ENCODE results near the gene LEFTY1.

The LEFTY1 gene

DNA sequence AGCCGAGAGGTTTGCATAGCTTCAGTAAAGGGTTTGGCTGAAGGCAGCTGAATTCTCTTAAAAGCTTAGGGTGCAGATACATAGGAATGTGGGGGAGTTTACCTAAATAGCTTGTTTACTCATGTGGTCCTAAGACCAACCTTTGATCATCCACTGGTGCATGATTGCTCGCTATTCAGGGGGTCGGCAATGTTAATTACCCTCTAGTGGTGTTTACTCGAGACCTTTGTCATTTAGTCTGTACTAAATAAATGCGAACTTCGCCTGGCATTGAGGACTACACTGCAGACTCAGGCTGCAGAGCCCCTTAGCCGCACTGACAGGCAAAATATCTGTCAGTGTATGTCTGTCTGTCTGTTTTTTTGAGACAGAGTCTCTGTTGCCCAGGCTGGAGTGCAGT lies 38.6 kb downstream of the LEFTY1 start:
- no peak overlapping the region for H3K4me2 ChIP-seq (ENCODE audit: low read length)
- no peaks in the 10 kb centered on the region for H3K27me3 ChIP-seq (ENCODE audit: control insufficient read depth, low read length)
- H3K36me3 ChIP-seq (ENCODE audit: control insufficient read depth, low read length): no peaks in the 10 kb centered on the region
- TF ChIP-seq EZH2phosphoT487 (IDR thresholded peaks at IDR 0.05; ENCODE audit: borderline replicate concordance, low read length): no peak
- TF ChIP-seq, protein P1, sequence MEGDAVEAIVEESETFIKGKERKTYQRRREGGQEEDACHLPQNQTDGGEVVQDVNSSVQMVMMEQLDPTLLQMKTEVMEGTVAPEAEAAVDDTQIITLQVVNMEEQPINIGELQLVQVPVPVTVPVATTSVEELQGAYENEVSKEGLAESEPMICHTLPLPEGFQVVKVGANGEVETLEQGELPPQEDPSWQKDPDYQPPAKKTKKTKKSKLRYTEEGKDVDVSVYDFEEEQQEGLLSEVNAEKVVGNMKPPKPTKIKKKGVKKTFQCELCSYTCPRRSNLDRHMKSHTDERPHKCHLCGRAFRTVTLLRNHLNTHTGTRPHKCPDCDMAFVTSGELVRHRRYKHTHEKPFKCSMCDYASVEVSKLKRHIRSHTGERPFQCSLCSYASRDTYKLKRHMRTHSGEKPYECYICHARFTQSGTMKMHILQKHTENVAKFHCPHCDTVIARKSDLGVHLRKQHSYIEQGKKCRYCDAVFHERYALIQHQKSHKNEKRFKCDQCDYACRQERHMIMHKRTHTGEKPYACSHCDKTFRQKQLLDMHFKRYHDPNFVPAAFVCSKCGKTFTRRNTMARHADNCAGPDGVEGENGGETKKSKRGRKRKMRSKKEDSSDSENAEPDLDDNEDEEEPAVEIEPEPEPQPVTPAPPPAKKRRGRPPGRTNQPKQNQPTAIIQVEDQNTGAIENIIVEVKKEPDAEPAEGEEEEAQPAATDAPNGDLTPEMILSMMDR (IDR thresholded peaks at IDR 0.05; ENCODE audit: low read depth, low read length, poor library complexity, severe bottlenecking): no peak
- H3K9me2 ChIP-seq (replicated peaks; ENCODE audit: control insufficient read depth, low read length): no peaks in the 10 kb centered on the region
- no peaks in the 10 kb centered on the region for H3K79me2 ChIP-seq (ENCODE audit: control insufficient read depth, low read length)
- no peaks in the 10 kb centered on the region for H3K9me3 ChIP-seq (ENCODE audit: control insufficient read depth, insufficient read depth, low read length)
- peaks cover 15% of the 10 kb centered on the region for H3K4me1 ChIP-seq (ENCODE audit: control insufficient read depth, low read length)
- 0 out of 2 replicates have a peak, but pooled peaks cover 4% of the 10 kb centered on the region for H3F3A ChIP-seq (ENCODE audit: control insufficient read depth, insufficient read depth)
- no peaks in the 10 kb centered on the region for H4K20me1 ChIP-seq (ENCODE audit: control insufficient read depth, insufficient read depth, low read depth, low read length)
- no peak overlapping the region for H3K27ac ChIP-seq (ENCODE audit: low read depth, low read length)
- no peak overlapping the region for H3K4me3 ChIP-seq (ENCODE audit: low read length)

DNA sequence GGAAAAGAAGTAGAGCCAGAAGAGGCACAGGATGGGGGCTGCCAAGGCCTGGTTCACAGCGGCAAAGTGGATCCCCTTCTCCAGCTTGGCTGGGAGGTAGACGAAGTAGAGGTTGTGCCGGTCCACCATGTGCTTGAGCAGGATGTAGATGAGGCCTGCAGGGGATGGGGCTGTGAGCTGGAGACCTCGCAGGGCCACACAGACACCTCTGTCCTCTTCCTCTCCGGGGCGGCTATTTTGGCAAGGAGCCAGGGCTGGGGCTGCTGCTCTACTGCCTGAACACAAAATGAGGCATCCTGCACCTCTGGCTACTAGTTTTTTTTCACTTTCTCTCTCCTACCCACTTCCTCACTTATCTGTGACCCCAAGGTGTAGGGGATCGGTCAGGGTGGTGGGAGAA lies 39.0 kb downstream of the LEFTY1 start:
- H3K27ac ChIP-seq (ENCODE audit: low read depth, low read length): no peak overlapping the region
- no peak for TF ChIP-seq EZH2phosphoT487 (IDR thresholded peaks at IDR 0.05; ENCODE audit: borderline replicate concordance, low read length)
- TF ChIP-seq, protein P1 (IDR thresholded peaks at IDR 0.05; ENCODE audit: low read depth, low read length, poor library complexity, severe bottlenecking): no peak

DNA sequence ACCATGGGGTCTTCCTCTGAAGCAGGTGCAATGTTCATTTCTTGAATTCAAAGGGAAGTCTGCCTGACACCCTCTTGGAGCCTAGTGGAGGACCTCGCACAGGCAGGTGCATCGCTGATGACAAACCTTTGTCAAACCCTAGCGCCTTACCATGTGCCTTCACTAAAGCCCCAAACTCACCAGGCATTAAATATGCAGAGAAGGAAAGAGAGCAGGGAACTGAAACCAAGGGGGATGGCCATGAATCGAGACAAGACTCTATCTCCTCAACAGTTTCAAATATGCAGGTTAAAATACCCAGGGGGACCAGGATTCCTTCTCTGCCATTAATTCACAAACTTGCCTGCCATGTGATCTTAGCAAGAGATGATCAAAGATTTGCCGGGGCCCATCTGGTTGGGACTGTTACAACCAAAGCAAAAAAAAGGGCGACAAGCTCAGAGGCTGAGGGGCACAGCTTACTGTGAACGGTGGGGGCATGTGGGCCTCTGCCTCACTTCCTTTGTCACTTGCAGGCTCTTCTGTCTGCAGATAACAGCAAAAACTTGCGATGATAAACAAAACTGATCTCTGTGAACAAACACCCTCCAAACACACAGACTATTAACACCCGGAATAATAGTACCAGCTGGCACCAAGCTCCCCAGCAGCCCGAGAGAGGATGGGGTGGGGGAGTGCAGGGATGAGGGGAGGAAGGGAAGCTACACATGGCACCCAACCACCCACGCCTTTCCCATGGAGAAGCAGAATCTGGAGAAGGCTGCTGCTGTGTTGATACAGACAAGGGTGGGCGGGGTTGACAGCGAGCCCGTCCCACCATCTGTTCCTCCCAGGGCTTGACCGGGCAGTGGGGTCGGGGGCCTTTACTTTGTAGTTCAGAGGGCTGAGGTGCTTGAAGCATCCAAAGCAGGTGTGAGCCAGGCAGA lies 40.7 kb downstream of the LEFTY1 start:
- peak overlapping the region; percentile 51 for H3K4me2 ChIP-seq (ENCODE audit: low read length)

More for the DNA sequence above, 39.0 kb downstream of the LEFTY1 start:
- Histone ChIP-seq H3K27me3 (ENCODE audit: control insufficient read depth, low read length) (no peaks in the 10 kb centered on the region), H3K9me2 (replicated peaks; ENCODE audit: control insufficient read depth, low read length) (no peaks in the 10 kb centered on the region), H3K79me2 (ENCODE audit: control insufficient read depth, low read length) (no peaks in the 10 kb centered on the region), H4K20me1 (ENCODE audit: control insufficient read depth, insufficient read depth, low read depth, low read length) (no peaks in the 10 kb centered on the region), H3F3A (ENCODE audit: control insufficient read depth, insufficient read depth) (0 out of 2 replicates have a peak, but pooled peaks cover 4% of the 10 kb centered on the region), H3K9me3 (ENCODE audit: control insufficient read depth, insufficient read depth, low read length) (no peaks in the 10 kb centered on the region), H3K4me1 (ENCODE audit: control insufficient read depth, low read length) (peaks cover 15% of the 10 kb centered on the region), H3K4me2 (ENCODE audit: low read length) (no peak overlapping the region), H3K36me3 (ENCODE audit: control insufficient read depth, low read length) (no peaks in the 10 kb centered on the region), H3K4me3 (ENCODE audit: low read length) (no peak overlapping the region)

More for the DNA sequence above, 40.7 kb downstream of the LEFTY1 start:
- Histone ChIP-seq H3K4me1 (ENCODE audit: control insufficient read depth, low read length) (peaks cover 15% of the 10 kb centered on the region), H3K27me3 (ENCODE audit: control insufficient read depth, low read length) (no peaks in the 10 kb centered on the region), H3K36me3 (ENCODE audit: control insufficient read depth, low read length) (no peaks in the 10 kb centered on the region), H3K9me3 (ENCODE audit: control insufficient read depth, insufficient read depth, low read length) (no peaks in the 10 kb centered on the region), H4K20me1 (ENCODE audit: control insufficient read depth, insufficient read depth, low read depth, low read length) (no peaks in the 10 kb centered on the region), H3K4me3 (ENCODE audit: low read length) (peak overlapping the region; percentile 29), H3K9me2 (replicated peaks; ENCODE audit: control insufficient read depth, low read length) (no peaks in the 10 kb centered on the region), H3K27ac (ENCODE audit: low read depth, low read length) (no peak overlapping the region), H3F3A (ENCODE audit: control insufficient read depth, insufficient read depth) (0 out of 2 replicates have a peak, but pooled peaks cover 4% of the 10 kb centered on the region), H3K79me2 (ENCODE audit: control insufficient read depth, low read length) (no peaks in the 10 kb centered on the region)
- TF ChIP-seq EZH2phosphoT487 (IDR thresholded peaks at IDR 0.05; ENCODE audit: borderline replicate concordance, low read length): no peak
- TF ChIP-seq, protein P1 (IDR thresholded peaks at IDR 0.05; ENCODE audit: low read depth, low read length, poor library complexity, severe bottlenecking): no peak

Measured in DOHH2 (cell line).